ENCODE measurements around the gene RAB9A.
"Not testable (repeated sequence)": the region's sequence is repeated elsewhere in the genome, so short reads cannot be mapped to it uniquely, and the experiment has no call there.

Gene RAB9A

GRCh38 chrX:13669755-13670154 is 19.2 kb upstream of the RAB9A start:
- not testable (repeated sequence) for DNase-seq (ENCODE audit: low spot score)

DNA sequence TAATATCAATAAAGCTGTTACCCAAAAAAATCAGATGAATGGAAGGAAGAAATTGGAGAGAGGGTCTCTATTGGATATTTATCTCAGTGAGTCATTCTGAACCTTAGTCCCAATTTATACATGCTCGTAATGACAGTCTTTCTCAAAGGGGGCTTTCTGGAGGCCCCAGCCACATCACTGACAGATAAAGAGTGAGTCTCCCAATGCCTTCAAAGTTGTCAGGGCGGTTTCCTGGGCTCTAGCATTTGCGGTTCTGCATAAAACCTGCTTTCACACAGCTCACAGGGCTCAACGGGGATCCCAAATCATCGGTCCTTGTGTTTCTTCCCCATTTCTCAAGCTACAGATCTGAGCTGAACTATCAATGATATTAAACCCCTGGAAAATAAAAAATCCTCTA is 18.7 kb upstream of the RAB9A start:
- DNase-seq (ENCODE audit: low spot score), result no peak

GRCh38 chrX:13673016-13673415 is 15.9 kb upstream of the RAB9A start:
- no peak for DNase-seq (ENCODE audit: low spot score)

DNA sequence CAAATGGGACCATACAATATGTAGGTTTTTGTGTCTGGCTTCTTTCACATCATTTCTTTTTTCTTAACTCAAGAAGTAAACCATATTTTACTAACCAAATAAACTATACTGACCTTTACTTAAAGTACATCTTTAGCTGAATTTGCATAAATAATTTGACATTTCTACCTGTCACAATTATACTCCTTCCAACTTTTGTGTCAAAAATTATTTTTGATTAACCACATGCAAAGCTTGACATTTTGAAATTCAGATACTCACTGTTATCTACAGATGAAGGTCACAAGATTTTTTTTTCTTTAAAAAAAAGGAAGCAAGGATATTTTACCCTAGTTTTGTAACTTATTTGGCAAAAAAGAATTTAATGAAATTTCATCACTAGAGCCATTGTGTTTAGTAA is 12.0 kb upstream of the RAB9A start:
- no peak for DNase-seq (ENCODE audit: low spot score)

GRCh38 chrX:13679700-13680099 is 9.2 kb upstream of the RAB9A start:
- DNase-seq (ENCODE audit: low spot score), result not testable (repeated sequence)

DNA sequence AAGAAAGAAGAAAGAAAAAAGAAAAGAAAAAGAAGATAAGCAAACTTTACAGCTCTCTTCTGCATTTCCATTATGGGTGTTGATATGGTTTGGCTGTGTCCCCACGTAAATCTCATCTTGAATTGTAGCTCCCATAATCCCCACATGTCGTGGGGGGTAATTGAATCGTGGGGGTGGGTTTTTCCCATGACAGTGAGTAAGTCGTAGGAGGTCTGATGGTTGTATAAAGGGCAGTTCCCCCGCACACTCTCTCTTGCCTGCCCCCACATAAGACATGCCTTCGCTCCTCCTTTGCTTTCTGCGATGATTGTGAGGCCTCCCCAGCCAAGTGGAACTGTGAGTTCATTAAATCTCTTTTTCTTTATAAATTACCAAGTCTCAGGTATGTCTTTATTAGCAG is 7.3 kb upstream of the RAB9A start:
- no peak for DNase-seq (ENCODE audit: low spot score)

DNA sequence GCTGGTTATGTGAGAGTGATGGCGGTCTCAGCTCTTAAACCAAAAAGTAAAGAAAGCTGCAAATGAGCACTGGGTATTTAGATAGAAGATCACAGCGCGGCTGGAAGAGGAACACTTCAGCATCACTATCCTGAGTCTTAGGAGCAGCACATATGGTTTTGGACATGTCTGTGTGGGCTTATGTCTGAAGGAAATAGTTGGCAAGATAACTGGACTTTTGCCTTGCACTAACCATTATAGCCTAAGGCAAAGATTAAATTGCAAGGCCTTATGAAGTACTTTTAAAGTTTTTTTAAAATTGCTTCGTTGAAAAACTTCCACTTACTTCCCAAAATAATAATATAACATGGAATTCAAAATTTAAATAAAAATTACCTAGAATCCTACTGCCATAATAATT is 4.6 kb upstream of the RAB9A start:
- DNase-seq (ENCODE audit: low spot score), result no peak

DNA sequence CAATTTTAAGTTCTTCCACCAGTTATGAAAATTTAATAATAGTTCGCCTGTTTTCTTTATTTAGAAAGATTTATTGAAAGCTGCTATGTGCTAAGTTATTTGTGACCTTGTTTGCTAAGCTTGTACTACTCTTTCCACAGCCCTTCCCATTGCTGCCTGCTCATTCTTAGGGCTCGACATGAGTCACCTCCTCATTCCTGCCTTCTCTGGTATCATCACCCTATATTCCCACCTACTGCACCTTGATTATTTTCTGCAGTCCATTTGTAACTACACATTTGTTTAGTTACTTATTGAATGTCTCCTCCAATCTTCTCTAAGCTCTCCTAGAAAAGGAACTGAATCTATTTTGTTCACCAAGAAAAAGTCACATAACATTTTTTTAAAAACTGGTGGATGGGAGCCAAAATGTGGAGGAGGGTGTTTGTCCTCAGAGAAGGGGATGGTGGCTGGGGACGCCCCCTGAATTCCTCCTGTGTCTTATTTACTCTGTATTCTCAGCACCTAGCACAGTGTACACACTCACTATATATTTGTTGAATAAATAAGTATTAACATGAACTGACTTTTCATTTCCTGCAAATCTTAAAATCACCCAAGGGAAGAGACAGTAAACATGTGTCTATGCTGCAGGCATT is 3.7 kb upstream of the RAB9A start:
- no peak for DNase-seq (ENCODE audit: low spot score)

DNA sequence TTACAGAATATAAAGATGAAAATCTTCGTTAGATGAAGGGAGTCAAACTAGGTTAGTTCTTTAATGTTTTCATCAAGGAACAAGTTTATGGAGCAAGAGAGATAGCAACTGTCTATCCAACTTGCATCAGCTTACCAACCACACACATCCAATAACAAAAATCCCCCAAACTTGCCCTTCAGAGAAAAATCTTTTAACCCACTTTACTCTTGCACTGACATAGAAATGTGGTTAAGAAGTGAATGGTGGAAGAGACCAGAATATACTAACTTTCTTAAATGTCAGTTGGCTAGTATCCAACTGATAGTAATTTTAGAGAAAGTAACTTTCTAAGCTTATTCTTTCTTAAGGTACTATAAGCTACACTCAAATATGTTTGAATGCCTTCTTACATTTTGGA is 1.7 kb upstream of the RAB9A start:
- no peak for DNase-seq (ENCODE audit: low spot score)

GRCh38 chrX:13688384-13688957 is 457 bp upstream of the RAB9A start:
- DNase-seq (ENCODE audit: low spot score), result no peak

- no peak for DNase-seq (ENCODE audit: low spot score)
Observed at GRCh38 chrX:13689741-13690211, 848 bp downstream of the RAB9A start.

DNA sequence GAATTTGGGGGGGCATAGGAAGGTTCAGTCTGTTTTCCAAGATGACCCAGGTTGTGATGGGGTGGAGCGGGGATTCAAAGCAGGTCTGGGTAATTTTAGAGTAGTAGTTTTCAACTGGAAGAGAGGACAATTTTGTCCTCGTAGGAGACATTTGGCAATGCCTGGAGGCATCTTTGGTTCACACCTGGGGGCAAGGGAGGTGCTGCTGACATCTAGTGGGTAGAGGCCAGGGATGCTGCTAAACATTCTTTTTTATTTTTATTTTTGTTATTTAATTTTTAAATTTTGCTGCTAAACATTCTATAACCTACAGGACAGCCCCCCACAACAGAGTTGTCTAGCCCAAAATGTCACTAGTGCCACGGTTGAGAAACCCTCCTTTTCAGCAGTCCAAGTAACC is 1.9 kb downstream of the RAB9A start:
- no peak for DNase-seq (ENCODE audit: low spot score)

GRCh38 chrX:13691841-13692371 is 3.0 kb downstream of the RAB9A start:
- DNase-seq (ENCODE audit: low spot score), result no peak

DNA sequence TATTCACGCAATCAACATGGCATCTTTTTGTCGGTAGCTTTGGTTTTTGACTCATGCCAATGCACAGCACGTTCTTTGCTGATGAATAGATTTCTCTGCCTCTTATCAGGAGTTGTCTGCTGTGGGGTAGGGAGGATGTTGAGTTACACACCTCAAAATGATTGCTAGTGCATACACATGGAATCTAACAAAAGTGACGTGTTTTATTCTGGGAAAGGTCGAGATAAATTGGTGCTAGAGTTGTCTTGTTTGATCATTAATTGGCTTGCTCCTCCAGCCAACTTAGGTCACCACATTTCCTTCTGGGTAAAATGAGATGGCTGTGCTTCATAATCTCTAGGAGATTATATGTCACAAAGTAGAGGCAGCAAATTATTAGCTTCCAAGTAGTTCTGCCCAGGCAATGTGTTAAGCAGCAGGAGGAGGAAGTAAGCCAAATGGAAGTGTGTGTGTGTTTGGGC is 3.9 kb downstream of the RAB9A start:
- no peak for DNase-seq (ENCODE audit: low spot score)

DNA sequence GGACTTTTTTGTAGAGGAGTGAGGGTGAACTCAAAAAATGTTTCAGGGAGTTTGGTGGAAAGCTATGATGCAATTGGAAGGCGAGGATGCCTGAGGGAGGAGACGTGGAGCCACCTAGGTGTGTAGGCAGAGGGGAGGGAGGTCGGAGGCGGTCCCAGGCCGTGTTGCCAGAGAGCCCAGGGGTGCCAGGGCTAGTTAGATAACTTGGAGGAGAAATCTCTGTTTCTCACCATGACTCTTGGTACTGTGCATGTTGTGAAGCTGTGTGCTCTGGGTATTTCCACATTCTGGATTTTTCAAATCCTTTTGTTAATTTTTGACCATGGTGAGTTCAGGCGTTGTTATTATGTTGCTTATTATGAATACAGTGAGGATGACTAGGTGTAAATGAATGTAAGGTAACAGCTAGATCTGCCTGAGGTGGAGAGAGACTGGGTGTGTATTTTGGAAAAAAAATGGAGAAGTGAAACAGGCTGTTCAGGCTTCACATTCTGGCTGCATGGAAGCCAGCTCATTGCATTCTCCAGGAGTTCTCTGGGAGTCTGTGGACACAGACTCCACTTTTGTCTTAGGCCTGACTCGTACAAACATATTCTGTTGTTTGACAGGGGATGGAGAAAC is 4.5 kb downstream of the RAB9A start:
- DNase-seq (ENCODE audit: low spot score), result no peak

DNA sequence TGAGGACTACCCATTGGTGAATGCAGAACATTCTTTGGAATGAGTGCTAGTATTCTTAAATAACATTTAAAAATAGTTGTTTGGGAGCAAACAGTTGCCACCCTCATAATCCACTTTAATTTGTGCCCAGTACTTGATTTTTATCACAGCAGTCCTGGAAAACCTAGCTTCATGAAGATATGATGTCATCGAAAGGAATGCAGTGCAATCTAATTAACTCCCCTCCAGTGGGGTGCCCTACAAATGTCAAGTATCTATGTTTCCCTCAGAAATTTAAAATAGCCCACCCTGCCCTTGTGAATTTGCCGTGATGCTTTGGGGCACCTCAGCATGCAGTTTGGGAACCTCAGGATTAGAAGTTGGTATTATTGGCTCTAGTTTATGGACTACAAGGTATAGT is 5.4 kb downstream of the RAB9A start:
- DNase-seq (ENCODE audit: low spot score), result no peak

DNA sequence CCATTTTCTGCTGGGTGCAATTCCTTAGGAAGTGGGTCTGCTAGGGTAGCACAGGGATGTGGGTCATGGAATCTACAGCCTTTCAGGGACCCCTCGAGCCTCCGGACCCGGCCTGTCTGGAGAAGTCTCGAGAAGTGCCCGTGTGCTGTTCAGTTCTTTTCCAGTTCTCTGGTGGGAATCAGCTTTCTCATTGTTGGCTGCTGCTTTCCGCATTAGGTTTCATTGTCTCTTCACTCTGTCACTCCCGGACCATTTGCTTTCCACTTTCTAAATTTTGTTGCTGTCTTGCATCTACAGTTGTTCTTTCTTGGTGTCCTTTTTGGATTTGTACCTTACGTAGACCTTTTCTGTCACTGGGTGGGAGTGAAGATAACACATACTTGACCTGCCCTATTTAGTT is 6.1 kb downstream of the RAB9A start:
- DNase-seq (ENCODE audit: low spot score), result no peak

DNA sequence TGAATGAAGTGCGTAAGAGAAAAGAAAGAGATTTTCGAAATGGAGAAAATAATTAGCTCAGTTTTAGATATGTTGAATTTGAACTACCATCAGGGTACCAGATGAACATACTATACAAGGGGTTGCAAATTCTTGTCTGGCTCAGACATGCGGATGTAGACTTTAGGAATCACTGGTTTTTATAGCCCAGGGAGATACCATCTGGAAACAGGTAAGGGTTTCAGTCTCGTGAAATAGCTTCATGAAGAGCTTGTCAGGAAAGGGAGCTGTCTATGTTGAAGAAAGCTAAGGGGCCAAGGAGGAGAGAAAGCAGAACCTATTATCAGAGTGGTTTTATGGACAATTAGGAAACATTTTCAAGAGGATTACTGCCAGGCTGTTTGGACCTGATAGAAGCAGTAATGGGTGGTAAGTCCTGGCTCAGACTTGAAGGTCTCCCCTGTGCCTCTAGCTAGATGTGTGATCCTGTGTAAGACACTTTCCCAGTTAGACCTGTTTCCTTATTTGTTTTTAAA is 6.7 kb downstream of the RAB9A start:
- no peak for DNase-seq (ENCODE audit: low spot score)

GRCh38 chrX:13697455-13697854 is 8.5 kb downstream of the RAB9A start:
- no peak for DNase-seq (ENCODE audit: low spot score)

GRCh38 chrX:13697976-13698375 is 9.0 kb downstream of the RAB9A start:
- DNase-seq (ENCODE audit: low spot score), result no peak

- no peak for DNase-seq (ENCODE audit: low spot score)
Observed at GRCh38 chrX:13698432-13698831, 9.5 kb downstream of the RAB9A start.

GRCh38 chrX:13699183-13699826 is 10.4 kb downstream of the RAB9A start:
- DNase-seq (ENCODE audit: low spot score), result no peak

DNA sequence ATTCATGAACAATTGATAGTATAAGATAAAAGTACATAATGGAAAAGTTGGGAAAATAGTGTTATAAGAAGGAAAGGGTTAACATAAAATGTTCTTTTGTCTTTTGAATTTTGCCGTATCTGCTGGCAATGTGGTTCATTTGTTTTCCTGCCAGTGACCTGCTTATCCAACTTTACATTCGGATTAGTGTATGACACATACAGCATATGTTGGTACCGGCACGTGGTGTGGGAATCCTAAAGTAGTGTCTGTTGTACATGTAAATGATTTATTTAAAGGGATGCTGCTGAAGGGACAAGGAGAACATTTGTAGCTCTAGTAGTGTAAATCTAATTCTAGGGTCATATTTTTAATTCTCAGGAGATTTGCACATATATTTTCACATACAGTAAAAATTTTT is 11.5 kb downstream of the RAB9A start:
- no peak for DNase-seq (ENCODE audit: low spot score)
